Breast epithelium (tissue), 4 donors: ENCODE measurements around the gene DPH7. TPM values are rescaled to one million over a fixed set of nuclear protein-coding genes. Genes with fewer than 3 reads are reported as not detected.
A peak's percentile ranks its signal among the peaks of the same experiment; 100 is the strongest.

Experiments
- DNase-seq, 2 donors: peaks; one replicate each; pipeline ENCODE4 v3.0.0-alpha.2; 2019; ENCODE audit warnings: low spot score in 2 of 2
- H3K27ac ChIP-seq, 2 donors: fragments of 200-600 bp; sonication (generic) in 1 of 2; one replicate each; pipeline ENCODE4 v1.5.1; 2016 to 2019; ENCODE audit warnings: mild to moderate bottlenecking in 1 of 2
- H3K27me3 ChIP-seq, 2 donors: fragments of 200-600 bp; sonication (generic) in 1 of 2; one replicate each; pipeline versions ENCODE4 v1.5.1 to v1.6.0; 2017 to 2019; ENCODE audit warnings: control low read depth in 1 of 2, mild to moderate bottlenecking in 1 of 2
- H3K36me3 ChIP-seq: fragments of 200-600 bp; one replicate; pipeline ENCODE4 v1.5.1; 2019
- H3K4me1 ChIP-seq, 2 donors: fragments of 200-600 bp; sonication (generic); one replicate each; pipeline ENCODE4 v1.5.1; 2016 to 2019; ENCODE audit warnings: control low read depth in 1 of 2
- H3K4me3 ChIP-seq, 3 donors: fragments of 200-600 bp; sonication (generic); 1 replicate in 2 of 3; 2 replicates in 1 of 3; pipeline ENCODE4 v1.5.1; 2016 to 2019; ENCODE audit warnings: mild to moderate bottlenecking in 3 of 3, moderate library complexity in 2 of 3
- H3K9me3 ChIP-seq, 2 donors: fragments of 200-600 bp; sonication (generic) in 1 of 2; one replicate each; pipeline ENCODE4 v1.5.1; 2016 to 2019; ENCODE audit warnings: control low read depth in 1 of 2
- CTCF ChIP-seq, 3 donors: fragments of 450-650 bp; IDR thresholded peaks; one replicate each; pipeline ENCODE4 v1.5.1; 2016 to 2017; ENCODE audit warnings: antibody characterized with exemption in 3 of 3, mild to moderate bottlenecking in 3 of 3, moderate library complexity in 3 of 3
- POLR2A ChIP-seq: fragments of 450-650 bp; IDR thresholded peaks from one replicate; pipeline ENCODE4 v1.6.1; 2016; ENCODE audit warnings: antibody characterized with exemption, mild to moderate bottlenecking, moderate library complexity
- POLR2AphosphoS5 ChIP-seq, 3 donors: sonication (generic); formaldehyde crosslinking; IDR thresholded peaks; one replicate each; pipeline ENCODE4 v1.6.1; 2017; ENCODE audit warnings: antibody characterized with exemption in 3 of 3
- intact Hi-C: fragments of 100-400 bp; cut with DNase I; formaldehyde crosslinking; loops from one replicate; pipeline ENCODE4 v1.15.1; 2023; ENCODE audit warnings: low total_unique reads
- total RNA-seq, 3 donors: library from RNA; depleted of rRNA; stranded (reverse); fragments of >200 nt; gene quantifications; one replicate each; pipeline ENCODE4 v1.1.0, GENCODE V29; 2016

Gene DPH7
- total RNA-seq, 3 donors from 2014 or later, result 23.4 to 47.5 (median 45.1) TPM

DNA sequence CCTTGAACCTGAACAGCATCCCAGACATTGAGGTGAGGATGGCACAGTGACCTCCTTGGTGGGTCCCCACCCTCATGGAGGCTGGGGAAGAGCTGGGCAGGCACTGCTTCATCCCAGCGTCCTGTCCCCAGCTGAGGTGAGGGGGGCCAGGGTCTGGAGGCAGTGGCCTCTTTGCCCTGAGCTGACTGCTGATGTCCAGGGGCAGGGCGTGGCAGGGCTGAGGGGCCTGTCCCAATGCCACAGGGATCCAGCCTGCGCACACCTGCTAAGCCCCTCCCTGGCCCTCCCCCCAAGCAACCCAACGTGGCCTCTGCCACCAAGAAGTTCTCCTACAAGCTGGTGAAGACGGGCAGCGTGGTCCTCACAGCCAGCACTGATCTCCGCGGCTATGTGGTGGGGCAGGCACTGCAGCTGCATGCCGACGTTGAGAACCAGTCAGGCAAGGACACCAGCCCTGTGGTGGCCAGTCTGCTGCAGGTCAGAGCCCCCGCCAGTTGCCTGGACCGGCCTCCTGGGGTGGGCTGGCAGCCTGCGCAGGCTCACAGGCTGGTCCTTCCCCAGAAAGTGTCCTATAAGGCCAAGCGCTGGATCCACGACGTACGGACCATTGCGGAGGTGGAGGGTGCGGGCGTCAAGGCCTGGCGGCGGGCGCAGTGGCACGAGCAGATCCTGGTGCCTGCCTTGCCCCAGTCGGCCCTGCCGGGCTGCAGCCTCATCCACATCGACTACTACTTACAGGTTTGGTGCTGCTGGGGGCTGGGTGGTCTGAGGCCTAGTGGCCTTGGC lies 35.2 kb upstream of the DPH7 start:
- TF ChIP-seq CTCF (IDR thresholded peaks at IDR 0.05) (no peak), POLR2A (no peak), POLR2AphosphoS5 (IDR thresholded peaks at IDR 0.05) (no peak)
- Histone ChIP-seq H3K36me3 (no peaks in the 10 kb centered on the region), H3K9me3 (no peaks in the 10 kb centered on the region), H3K27ac (peak overlapping the region; percentile 93 to 98), H3K4me3 (no peak overlapping the region), H3K4me1 (peaks cover 14 to 31% of the 10 kb centered on the region in 2 donors), H3K27me3 (no peaks in the 10 kb centered on the region)
- DNase-seq, result no peak
- intact Hi-C loops, result no loop called here

DNA sequence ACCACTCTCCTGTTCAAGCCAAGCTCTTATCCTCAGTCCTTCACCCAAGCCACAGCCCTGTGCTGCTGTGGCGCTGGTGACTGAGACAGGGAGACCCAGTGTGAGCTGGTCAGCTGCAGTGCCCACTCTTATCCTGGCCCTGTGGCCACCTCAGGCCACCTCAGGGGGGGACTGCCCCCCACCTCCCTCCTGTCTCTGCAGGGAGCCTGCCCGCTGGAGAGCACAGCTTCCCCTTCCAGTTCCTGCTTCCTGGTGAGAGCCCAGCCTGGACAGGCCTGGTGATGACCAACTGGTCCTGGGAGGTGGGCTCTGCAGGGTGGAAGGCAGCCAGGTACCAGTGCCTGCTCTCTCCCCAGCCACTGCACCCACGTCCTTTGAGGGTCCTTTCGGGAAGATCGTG lies 34.5 kb upstream of the DPH7 start:
- Histone ChIP-seq H3K9me3 (no peaks in the 10 kb centered on the region), H3K36me3 (no peaks in the 10 kb centered on the region), H3K27ac (peak overlapping the region; percentile 93 to 98), H3K27me3 (no peaks in the 10 kb centered on the region), H3K4me3 (no peak overlapping the region), H3K4me1 (peaks cover 14 to 31% of the 10 kb centered on the region in 2 donors)
- TF ChIP-seq CTCF (IDR thresholded peaks at IDR 0.05) (no peak), POLR2AphosphoS5 (IDR thresholded peaks at IDR 0.05) (no peak), POLR2A (no peak)
- intact Hi-C loops, result no loop called here
- no peak for DNase-seq

- intact Hi-C loops, result no loop called here
These were observed 34.0 kb upstream of the DPH7 start for GRCh38 chr9:137612741-137613142.

DNA sequence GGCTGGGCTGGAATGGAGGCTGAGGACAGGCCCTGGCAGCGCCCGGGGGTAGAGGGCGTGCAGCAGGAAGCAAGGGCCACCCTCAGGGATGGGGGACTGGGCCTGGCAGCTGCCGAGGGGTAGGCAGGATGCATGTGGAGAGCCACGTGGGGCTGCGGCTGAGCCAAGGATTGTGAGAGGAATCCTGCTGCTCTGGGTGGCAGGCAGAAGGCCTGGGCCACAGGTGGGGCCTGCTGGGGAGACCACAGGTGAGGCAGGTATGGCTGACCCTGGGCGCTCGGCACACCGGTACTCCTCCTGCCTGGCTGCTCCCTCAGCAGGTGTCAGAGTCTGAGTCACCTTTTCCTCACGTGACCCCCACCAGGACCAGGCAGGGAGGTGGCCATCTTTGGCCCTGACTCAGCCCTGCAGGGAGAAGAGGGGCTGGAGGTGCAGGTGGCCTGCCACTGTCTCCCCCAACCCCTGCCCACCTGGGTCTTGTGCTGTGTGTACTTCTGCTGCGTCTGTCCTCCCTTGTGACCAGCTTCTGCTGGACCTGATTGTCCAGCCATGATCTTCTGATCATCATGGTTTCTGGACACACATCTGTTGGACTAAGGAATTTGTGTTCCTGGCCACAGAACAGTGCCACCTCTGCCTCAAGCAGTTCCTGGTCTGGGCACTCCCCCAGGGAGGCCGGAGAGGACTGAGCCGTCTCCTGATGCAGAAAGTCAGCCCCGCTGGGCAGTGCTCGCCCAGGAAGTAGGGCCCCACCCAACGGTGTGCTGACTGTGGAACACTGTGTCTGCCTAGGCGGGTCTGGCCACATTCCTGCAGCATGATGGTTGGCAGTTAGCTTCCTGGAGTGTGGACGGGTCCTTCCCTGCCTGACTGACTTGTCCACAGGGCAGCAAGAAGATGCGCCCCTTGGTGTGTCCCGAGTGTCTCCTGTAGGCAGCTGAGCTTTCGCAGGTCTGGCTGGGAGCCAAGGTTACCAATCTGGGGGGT lies 33.2 kb upstream of the DPH7 start:
- intact Hi-C loops, result no loop called here
- TF ChIP-seq POLR2AphosphoS5 (IDR thresholded peaks at IDR 0.05) (peak; percentile 73 to 93 (median 74)), CTCF (IDR thresholded peaks at IDR 0.05) (no peak)
- Histone ChIP-seq H3K36me3 (no peaks in the 10 kb centered on the region), H3K4me1 (peaks cover 13 to 31% of the 10 kb centered on the region in 2 donors), H3K27me3 (no peaks in the 10 kb centered on the region), H3K9me3 (no peaks in the 10 kb centered on the region), H3K27ac (peak overlapping the region; percentile 93 to 98), H3K4me3 (peak overlapping the region in 2 of 3 donors; percentile 15 to 21)
- peak; percentile 94 for DNase-seq

More at GRCh38 chr9:137612741-137613142, 34.0 kb upstream of the DPH7 start:
- Histone ChIP-seq H3K36me3 (no peaks in the 10 kb centered on the region), H3K4me3 (peak overlapping the region in 2 of 3 donors; percentile 15 to 21), H3K27me3 (no peaks in the 10 kb centered on the region), H3K9me3 (no peaks in the 10 kb centered on the region), H3K27ac (peak overlapping the region; percentile 93 to 98), H3K4me1 (peaks cover 9 to 29% of the 10 kb centered on the region in 2 donors)
- DNase-seq, result no peak
- TF ChIP-seq CTCF (IDR thresholded peaks at IDR 0.05), result no peak
